Mesendoderm (in vitro differentiated cells): Measurements from ENCODE around the gene RASD1.
"Not testable (repeated sequence)": the region's sequence is repeated elsewhere in the genome, so short reads cannot be mapped to it uniquely, and the experiment has no call there.

Experiments used
- DNase-seq: peaks from one replicate; pipeline ENCODE4 v3.0.0; 2013
- H2AK5ac ChIP-seq: 2 replicates; pipeline ENCODE4 v1.6.1; 2013; ENCODE audit warnings: low read length, inconsistent platforms
- H2BK120ac ChIP-seq: 2 replicates; pipeline ENCODE4 v1.6.1; 2013; ENCODE audit warnings: low read depth, mild to moderate bottlenecking, low read length, moderate library complexity, mixed read lengths
- H2BK15ac ChIP-seq: replicated peaks from 2 replicates; pipeline ENCODE4 v1.6.1; 2013; ENCODE audit warnings: low read depth, mild to moderate bottlenecking, moderate library complexity
- H2BK5ac ChIP-seq: 2 replicates; pipeline ENCODE4 v1.6.1; 2013; ENCODE audit warnings: low read length, inconsistent platforms
- H3K18ac ChIP-seq: 2 replicates; pipeline ENCODE4 v1.6.1; 2013; ENCODE audit warnings: mild to moderate bottlenecking, low read length, mixed read lengths
- H3K23ac ChIP-seq: one replicate; pipeline ENCODE4 v1.6.1; 2013; ENCODE audit warnings: low read length
- H3K27ac ChIP-seq: 2 replicates; pipeline ENCODE4 v1.5.1; 2013; ENCODE audit warnings: low read depth, mild to moderate bottlenecking, inconsistent platforms, low read length, moderate library complexity
- H3K27me3 ChIP-seq: 2 replicates; pipeline ENCODE4 v1.6.1; 2013; ENCODE audit warnings: low read length, control low read depth, mild to moderate bottlenecking, inconsistent platforms; ENCODE audit not compliant: insufficient read depth, poor library complexity
- H3K36me3 ChIP-seq: 2 replicates; pipeline ENCODE4 v1.6.1; 2013; ENCODE audit warnings: low read length, inconsistent platforms; ENCODE audit not compliant: control insufficient read depth, insufficient read depth
- H3K4ac ChIP-seq: one replicate; pipeline ENCODE4 v1.6.1; 2013; ENCODE audit warnings: low read depth, mild to moderate bottlenecking, low read length, moderate library complexity
- H3K4me1 ChIP-seq: 2 replicates; pipeline ENCODE4 v1.6.1; 2013; ENCODE audit warnings: low read depth, low read length, inconsistent platforms; ENCODE audit not compliant: control insufficient read depth
- H3K4me2 ChIP-seq: 2 replicates; pipeline ENCODE4 v1.6.1; 2013; ENCODE audit warnings: low read length
- H3K4me3 ChIP-seq: 2 replicates; pipeline ENCODE4 v1.5.1; 2013; ENCODE audit warnings: mild to moderate bottlenecking, low read length
- H3K56ac ChIP-seq: one replicate; pipeline ENCODE4 v1.6.1; 2013; ENCODE audit warnings: low read length
- H3K79me1 ChIP-seq: 2 replicates; pipeline ENCODE4 v1.6.1; 2013; ENCODE audit warnings: low read length, inconsistent platforms
- H3K79me2 ChIP-seq: 2 replicates; pipeline ENCODE4 v1.6.1; 2013; ENCODE audit warnings: mild to moderate bottlenecking, low read length; ENCODE audit not compliant: control insufficient read depth, insufficient read depth
- H3K9ac ChIP-seq: 2 replicates; pipeline ENCODE4 v1.6.1; 2013; ENCODE audit warnings: low read length, inconsistent platforms
- H4K5ac ChIP-seq: one replicate; pipeline ENCODE4 v1.6.1; 2013; ENCODE audit warnings: low read length
- H4K8ac ChIP-seq: one replicate; pipeline ENCODE4 v1.6.1; 2013; ENCODE audit warnings: low read depth, mild to moderate bottlenecking, control low read depth, low read length, moderate library complexity
- WGBS: extraction: QIAGEN DNeasy Blood & Tissue Kit; methylation state at CpG from one replicate; pipeline ENCODE4 v1.1.7; 2013; ENCODE audit warnings: low lambda C conversion rate, missing lambda C conversion rate; ENCODE audit not compliant: insufficient coverage; ENCODE audit errors: extremely low coverage; 5-methylcytosine and 5-hydroxymethylcytosine counted together

The RASD1 gene

GRCh38 chr17:17487998-17488397 lies 8.2 kb downstream of the RASD1 start:
- WGBS: no CpG with 5 or more reads among the region's 2 CpGs
- Histone ChIP-seq H3K4ac (no peak overlapping the region), H2BK120ac (no peak overlapping the region), H3K18ac (no peak overlapping the region), H4K8ac (no peak overlapping the region), H3K4me2 (no peak overlapping the region), H3K27me3 (no peaks in the 10 kb centered on the region), H3K79me1 (peaks cover 11% of the 10 kb centered on the region), H3K23ac (no peak overlapping the region), H3K27ac (no peak overlapping the region), H3K36me3 (peaks cover 2% of the 10 kb centered on the region), H3K4me1 (no peaks in the 10 kb centered on the region), H2BK5ac (no peak overlapping the region), H4K5ac (no peak overlapping the region), H2BK15ac (no peak overlapping the region), H3K9ac (no peak overlapping the region), H3K4me3 (no peak overlapping the region), H3K79me2 (peaks cover 6% of the 10 kb centered on the region), H3K56ac (no peak overlapping the region), H2AK5ac (no peak overlapping the region)
- DNase-seq: no peak

GRCh38 chr17:17486416-17486815 lies 9.8 kb downstream of the RASD1 start:
- not testable (repeated sequence) for H2BK15ac ChIP-seq, H4K5ac ChIP-seq, H3K9ac ChIP-seq, H3K4me2 ChIP-seq, H3K4me3 ChIP-seq, H2BK5ac ChIP-seq, H3K27ac ChIP-seq, H3K56ac ChIP-seq, H3K23ac ChIP-seq, H2AK5ac ChIP-seq, H2BK120ac ChIP-seq, DNase-seq, H4K8ac ChIP-seq, H3K4ac ChIP-seq, H3K36me3 ChIP-seq, H3K4me1 ChIP-seq, H3K18ac ChIP-seq, H3K27me3 ChIP-seq
- Histone ChIP-seq H3K79me2 (peaks cover 13% of the 10 kb centered on the region), H3K79me1 (peaks cover 17% of the 10 kb centered on the region)
- no CpG with 5 or more reads among the region's 23 CpGs for WGBS

GRCh38 chr17:17485420-17485819 lies 10.8 kb downstream of the RASD1 start:
- Histone ChIP-seq H3K36me3 (peaks cover 3% of the 10 kb centered on the region), H2BK15ac (no peak overlapping the region), H3K9ac (no peak overlapping the region), H3K56ac (no peak overlapping the region), H3K79me1 (peaks cover 21% of the 10 kb centered on the region), H3K4me3 (no peak overlapping the region), H3K4ac (no peak overlapping the region), H3K27ac (no peak overlapping the region), H3K18ac (no peak overlapping the region), H4K5ac (no peak overlapping the region), H3K23ac (no peak overlapping the region), H2BK120ac (no peak overlapping the region), H4K8ac (no peak overlapping the region), H2AK5ac (no peak overlapping the region), H3K4me2 (no peak overlapping the region), H3K4me1 (no peaks in the 10 kb centered on the region), H2BK5ac (no peak overlapping the region), H3K79me2 (peaks cover 20% of the 10 kb centered on the region), H3K27me3 (no peaks in the 10 kb centered on the region)
- DNase-seq: no peak
- no CpG with 5 or more reads among the region's 6 CpGs for WGBS

GRCh38 chr17:17484451-17484899 lies 11.7 kb downstream of the RASD1 start:
- Histone ChIP-seq H3K27me3 (no peaks in the 10 kb centered on the region), H2BK15ac (no peak overlapping the region), H3K9ac (no peak overlapping the region), H3K4me1 (no peaks in the 10 kb centered on the region), H3K18ac (no peak overlapping the region), H3K79me1 (peaks cover 21% of the 10 kb centered on the region), H2AK5ac (no peak overlapping the region), H3K27ac (no peak overlapping the region), H3K4me2 (no peak overlapping the region), H3K36me3 (peaks cover 3% of the 10 kb centered on the region), H3K4ac (no peak overlapping the region), H2BK120ac (no peak overlapping the region), H3K56ac (no peak overlapping the region), H3K23ac (no peak overlapping the region), H3K4me3 (no peak overlapping the region), H3K79me2 (peaks cover 20% of the 10 kb centered on the region), H4K5ac (no peak overlapping the region), H2BK5ac (no peak overlapping the region), H4K8ac (no peak overlapping the region)
- no CpG with 5 or more reads among the region's 12 CpGs for WGBS
- no peak for DNase-seq

GRCh38 chr17:17481860-17482259 lies 14.3 kb downstream of the RASD1 start:
- Histone ChIP-seq H4K5ac (no peak overlapping the region), H3K79me1 (peaks cover 32% of the 10 kb centered on the region), H3K4me1 (no peaks in the 10 kb centered on the region), H3K27ac (no peak overlapping the region), H3K18ac (no peak overlapping the region), H3K27me3 (no peaks in the 10 kb centered on the region), H2BK15ac (no peak overlapping the region), H3K36me3 (peaks cover 1% of the 10 kb centered on the region), H3K4me2 (no peak overlapping the region), H2AK5ac (no peak overlapping the region), H2BK120ac (no peak overlapping the region), H3K4ac (no peak overlapping the region), H3K23ac (no peak overlapping the region), H3K56ac (no peak overlapping the region), H3K79me2 (peaks cover 34% of the 10 kb centered on the region), H2BK5ac (no peak overlapping the region), H3K4me3 (no peak overlapping the region), H3K9ac (no peak overlapping the region), H4K8ac (no peak overlapping the region)
- no peak for DNase-seq
- no CpG with 5 or more reads among the region's 5 CpGs for WGBS

GRCh38 chr17:17480593-17481148 lies 15.5 kb downstream of the RASD1 start:
- Histone ChIP-seq H3K9ac (no peak overlapping the region), H4K8ac (no peak overlapping the region), H2BK15ac (no peak overlapping the region), H3K23ac (no peak overlapping the region), H3K4me1 (no peaks in the 10 kb centered on the region), H2AK5ac (no peak overlapping the region), H4K5ac (no peak overlapping the region), H3K4me3 (no peak overlapping the region), H3K27ac (no peak overlapping the region), H3K36me3 (peaks cover 1% of the 10 kb centered on the region), H2BK120ac (no peak overlapping the region), H2BK5ac (no peak overlapping the region), H3K27me3 (no peaks in the 10 kb centered on the region), H3K79me2 (peaks cover 34% of the 10 kb centered on the region), H3K4ac (no peak overlapping the region), H3K79me1 (peaks cover 32% of the 10 kb centered on the region), H3K56ac (no peak overlapping the region), H3K18ac (no peak overlapping the region), H3K4me2 (no peak overlapping the region)
- WGBS: no CpG with 5 or more reads among the region's 6 CpGs
- no peak for DNase-seq
